ENCODE data around the gene SAPCD2.

SAPCD2 gene

GRCh38 chr9:137030538-137031527 lies 39.5 kb downstream of the SAPCD2 start:
- DNase-seq = peak; percentile 38

- DNase-seq = no peak
These were observed 40.4 kb downstream of the SAPCD2 start for GRCh38 chr9:137030006-137030405.

GRCh38 chr9:137029058-137029936 lies 41.1 kb downstream of the SAPCD2 start:
- DNase-seq = peak; percentile 51 to 72

- peak; percentile 22 to 44 for DNase-seq
These were observed 41.9 kb downstream of the SAPCD2 start for GRCh38 chr9:137028263-137029057.

- no peak for DNase-seq
These were observed 42.7 kb downstream of the SAPCD2 start, which contains the start of gene ABCA2 for GRCh38 chr9:137027369-137028262. TSS of gene ABCA2 (minus strand) at chr9:137028237. CDS start at chr9:137028140, 97 bp downstream.

- no peak for DNase-seq
These were observed 43.5 kb downstream of the SAPCD2 start for GRCh38 chr9:137026828-137027227.

- DNase-seq = no peak
These were observed 44.0 kb downstream of the SAPCD2 start for GRCh38 chr9:137026384-137026783.

GRCh38 chr9:137025517-137025966 lies 44.8 kb downstream of the SAPCD2 start:
- no peak for DNase-seq

- DNase-seq = no peak
These were observed 46.8 kb downstream of the SAPCD2 start for GRCh38 chr9:137023583-137023991.

GRCh38 chr9:137023157-137023556 lies 47.2 kb downstream of the SAPCD2 start:
- no peak for DNase-seq

GRCh38 chr9:137022662-137023008 lies 47.7 kb downstream of the SAPCD2 start:
- no peak for DNase-seq

- peak; percentile 38 to 53 for DNase-seq
These were observed 48.2 kb downstream of the SAPCD2 start for GRCh38 chr9:137021979-137022661.

GRCh38 chr9:137021568-137021978 lies 48.8 kb downstream of the SAPCD2 start:
- DNase-seq = no peak

GRCh38 chr9:137020771-137021567 lies 49.4 kb downstream of the SAPCD2 start:
- no peak for DNase-seq

- no peak for DNase-seq
These were observed 50.3 kb downstream of the SAPCD2 start for GRCh38 chr9:137019891-137020683.

GRCh38 chr9:137018761-137019559 lies 51.4 kb downstream of the SAPCD2 start:
- DNase-seq = no peak

- DNase-seq = no peak
These were observed 52.4 kb downstream of the SAPCD2 start for GRCh38 chr9:137017791-137018497.
